ENCODE data around the gene EFEMP2.
"Not testable (repeated sequence)": the region's sequence is repeated elsewhere in the genome, so short reads cannot be mapped to it uniquely, and the experiment has no call there.

EFEMP2 gene

GRCh38 chr11:65854161-65854592 is 18.4 kb downstream of the EFEMP2 start:
- no peak for DNase-seq

DNA sequence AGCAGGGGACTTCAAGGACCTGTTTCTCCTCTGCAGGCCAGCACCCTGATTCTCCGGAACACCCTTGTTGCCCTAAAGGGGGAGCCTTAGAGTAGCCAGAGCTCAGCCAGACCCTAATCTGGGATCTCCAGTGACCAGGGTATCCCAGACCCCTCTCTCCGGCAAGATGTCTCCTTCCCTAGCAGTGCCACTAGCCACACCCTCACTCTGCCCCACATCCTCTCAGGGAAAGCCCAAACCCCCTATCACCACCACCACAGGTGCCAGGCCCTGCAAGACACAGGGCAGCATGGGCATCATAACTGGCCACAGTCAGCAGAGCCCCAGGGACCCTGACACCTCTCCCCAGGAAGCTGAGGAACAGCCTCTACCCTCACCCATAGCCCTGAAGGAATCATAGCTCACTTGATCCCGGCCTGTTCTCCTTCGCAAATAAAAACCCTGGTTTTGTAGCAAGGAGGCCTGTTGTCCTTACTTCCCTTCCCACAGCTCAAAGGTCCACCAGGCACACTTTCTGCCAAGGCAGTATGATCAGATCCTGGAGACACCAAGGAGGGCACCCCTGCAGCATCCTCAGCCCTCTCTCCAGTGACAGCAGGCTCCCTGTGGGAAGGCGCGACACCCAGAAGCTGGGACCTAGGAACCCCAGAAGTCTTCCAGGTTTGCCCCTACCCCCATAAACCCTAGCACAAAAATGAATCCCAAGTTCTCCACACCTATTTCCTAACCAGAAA is 19.2 kb downstream of the EFEMP2 start:
- DNase-seq = no peak

- no peak for DNase-seq
Observed at GRCh38 chr11:65852508-65853245, 19.9 kb downstream of the EFEMP2 start.

GRCh38 chr11:65851811-65852507 is 20.6 kb downstream of the EFEMP2 start:
- DNase-seq = no peak

- no peak for DNase-seq
Observed at GRCh38 chr11:65851083-65851579, 21.5 kb downstream of the EFEMP2 start.

DNA sequence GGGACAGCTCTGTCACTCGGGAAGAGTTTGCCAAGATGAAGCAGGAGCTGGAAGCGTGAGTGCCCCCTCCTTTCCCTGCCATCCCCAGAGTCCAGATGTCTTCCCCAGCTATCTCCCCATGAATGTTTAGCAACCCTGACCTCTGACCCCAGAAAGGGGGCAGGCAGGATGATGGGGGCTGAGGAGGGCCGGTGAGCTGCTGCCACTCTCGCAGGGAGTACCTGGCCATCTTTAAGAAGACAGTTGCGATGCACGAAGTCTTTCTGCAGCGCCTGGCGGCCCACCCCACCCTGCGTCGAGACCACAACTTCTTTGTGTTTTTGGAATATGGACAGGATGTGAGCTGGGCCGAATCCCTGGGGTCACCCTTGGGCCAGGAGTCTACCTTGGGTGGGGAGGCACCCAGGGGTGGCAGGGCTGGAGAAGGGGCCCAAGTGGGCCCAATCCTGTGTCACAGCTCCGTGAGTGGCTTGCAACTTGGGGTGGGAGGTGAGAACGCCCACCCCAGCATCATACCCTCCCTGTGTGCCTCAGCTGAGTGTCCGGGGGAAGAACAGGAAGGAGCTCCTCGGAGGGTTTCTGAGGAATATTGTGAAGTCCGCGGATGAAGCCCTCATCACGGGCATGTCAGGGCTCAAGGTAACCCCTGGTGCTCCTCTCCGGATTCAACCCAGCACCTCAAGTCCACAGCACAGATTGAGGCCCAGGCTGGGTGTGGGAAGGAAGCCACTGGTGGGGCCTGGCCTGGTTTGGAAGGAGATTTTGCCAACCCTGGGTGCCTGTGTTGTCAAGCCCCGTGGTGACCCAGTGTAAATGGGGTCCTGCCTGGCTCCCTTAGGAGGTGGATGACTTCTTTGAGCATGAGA is 22.1 kb downstream of the EFEMP2 start:
- DNase-seq = no peak

GRCh38 chr11:65849771-65850216 is 22.8 kb downstream of the EFEMP2 start:
- no peak for DNase-seq

DNA sequence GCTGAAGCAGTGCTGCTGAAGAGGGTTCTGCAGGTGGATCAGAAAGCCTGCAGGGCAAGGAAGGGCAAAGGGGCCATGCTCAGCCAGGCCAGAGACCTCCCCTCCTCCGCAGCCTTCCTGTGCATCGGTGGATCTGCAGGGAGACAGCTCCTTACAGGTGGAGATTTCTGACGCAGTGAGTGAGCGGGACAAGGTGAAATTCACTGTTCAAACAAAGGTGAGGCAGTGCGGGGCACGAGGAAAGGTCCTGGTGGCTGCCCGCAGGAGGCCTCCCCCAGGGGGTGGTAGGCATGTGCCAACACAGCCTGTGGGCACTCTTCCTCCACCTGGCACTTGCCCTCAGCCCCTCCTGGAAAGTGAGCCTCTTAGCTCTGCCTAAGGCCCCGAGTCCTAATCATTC is 23.2 kb downstream of the EFEMP2 start:
- no peak for DNase-seq

- DNase-seq = not testable (repeated sequence)
Observed at GRCh38 chr11:65848693-65849092, 23.9 kb downstream of the EFEMP2 start.

DNA sequence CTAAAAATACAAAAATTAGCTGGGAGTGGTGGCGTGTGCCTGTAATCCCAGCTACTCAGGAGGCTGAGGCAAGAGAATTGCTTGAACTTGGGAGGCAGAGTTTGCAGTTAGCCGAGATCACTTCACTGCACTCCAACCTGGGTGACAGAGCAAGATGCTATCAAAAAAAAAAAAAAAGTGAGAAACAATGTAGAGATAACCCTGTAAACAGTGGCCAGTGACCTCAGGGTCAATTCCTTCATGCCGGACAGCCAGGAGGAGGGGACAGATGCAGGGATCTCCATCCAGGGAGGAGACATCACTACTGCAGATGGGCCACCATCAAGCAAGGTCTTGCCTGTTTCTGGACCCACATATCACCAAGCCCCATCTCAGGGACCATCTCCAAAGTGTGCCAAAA is 24.9 kb downstream of the EFEMP2 start:
- no peak for DNase-seq

DNA sequence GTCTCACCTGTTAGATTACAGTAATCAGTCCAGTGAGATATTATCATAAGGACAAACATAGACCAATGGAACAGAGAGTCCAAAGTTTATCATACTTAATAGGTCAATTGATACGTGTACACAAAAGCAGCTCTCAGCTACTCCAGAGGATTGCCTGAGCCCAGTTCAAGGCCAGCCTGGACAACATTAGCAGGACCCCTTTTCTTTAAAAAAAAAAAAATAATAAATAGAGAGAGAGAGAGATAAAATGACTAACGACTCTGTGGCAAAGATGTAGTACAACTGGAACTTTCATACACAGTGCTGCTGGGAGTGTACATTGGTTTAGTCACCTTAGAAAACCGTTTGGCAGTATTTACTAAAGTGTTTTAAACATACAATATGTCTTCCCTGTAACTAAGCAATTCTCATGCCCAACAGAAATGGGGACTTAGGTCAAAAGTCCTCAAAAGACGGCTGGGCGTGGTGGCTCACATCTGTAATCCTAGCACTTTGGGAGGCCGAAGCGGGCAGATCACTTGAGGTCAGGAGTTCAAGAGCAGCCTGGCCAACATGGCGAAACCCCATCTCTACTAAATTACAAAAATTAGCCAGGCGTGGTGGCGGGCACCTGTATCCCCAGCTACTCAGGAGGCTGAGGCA is 28.2 kb downstream of the EFEMP2 start:
- no peak for DNase-seq

DNA sequence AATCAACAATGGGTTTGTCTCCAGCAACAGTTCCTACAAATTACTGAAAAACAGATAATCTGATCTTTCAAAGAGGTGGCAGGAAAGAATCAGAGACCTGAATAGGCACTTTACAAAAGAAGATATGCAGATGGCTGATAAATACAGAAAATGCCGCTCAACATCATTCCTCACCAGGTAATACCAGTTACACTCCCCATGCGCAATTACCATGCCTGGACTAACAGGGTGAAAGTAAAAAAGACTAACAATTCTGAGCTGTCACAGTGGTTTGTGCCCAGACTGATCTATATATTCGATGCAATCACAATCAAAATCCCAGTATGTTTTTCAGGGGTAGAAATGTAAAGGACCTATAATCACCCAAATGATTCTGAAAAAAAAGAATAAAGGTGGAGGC is 28.8 kb downstream of the EFEMP2 start:
- DNase-seq = no peak

GRCh38 chr11:65842144-65842543 is 30.5 kb downstream of the EFEMP2 start:
- DNase-seq = no peak

DNA sequence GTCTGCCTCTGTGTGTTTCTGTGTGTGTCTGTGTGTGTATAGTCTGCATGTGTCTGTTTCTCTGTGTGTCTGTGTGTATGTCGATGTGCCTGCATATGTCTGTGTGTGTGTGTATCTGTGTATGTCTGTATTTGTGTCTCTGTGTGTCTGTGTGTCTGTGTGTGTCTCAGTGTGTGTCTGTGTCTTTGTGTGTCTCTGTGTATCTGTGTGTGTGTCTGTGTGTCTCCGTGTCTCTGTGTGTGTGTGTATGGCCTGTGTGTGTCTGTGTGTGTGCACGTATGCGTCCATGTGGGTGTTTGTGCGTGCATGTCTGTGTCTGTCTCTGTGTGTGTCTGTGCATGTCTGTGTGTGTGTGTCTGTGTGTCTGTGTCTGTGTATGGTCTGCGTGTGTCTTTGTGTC is 38.4 kb downstream of the EFEMP2 start:
- DNase-seq = no peak

- peak; percentile 94 for DNase-seq
Observed at GRCh38 chr11:65833297-65834030, 39.1 kb downstream of the EFEMP2 start, which contains the start of gene SNX32. SNX32 (plus strand) TSS chr11:65833963; CDS start chr11:65834066, 103 bp downstream.

DNA sequence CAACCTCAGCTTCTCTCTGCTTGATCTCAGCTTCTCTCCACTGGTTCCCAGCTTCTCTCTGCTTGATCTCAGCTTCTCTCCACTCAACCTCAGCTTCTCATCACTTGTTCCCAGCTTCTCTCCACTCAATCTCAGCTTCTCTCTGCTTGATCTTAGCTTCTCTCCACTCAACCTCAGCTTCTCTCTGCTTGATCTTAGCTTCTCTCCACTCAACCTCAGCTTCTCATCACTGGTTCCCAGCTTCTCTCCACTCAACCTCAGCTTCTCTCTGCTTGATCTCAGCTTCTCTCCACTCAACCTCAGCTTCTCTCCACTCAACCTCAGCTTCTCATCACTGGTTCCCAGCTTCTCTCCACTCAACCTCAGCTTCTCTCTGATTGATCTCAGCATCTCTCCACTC is 40.4 kb downstream of the EFEMP2 start:
- DNase-seq = not testable (repeated sequence)

GRCh38 chr11:65829459-65829858 is 43.1 kb downstream of the EFEMP2 start:
- DNase-seq = no peak

- DNase-seq = no peak
Observed at GRCh38 chr11:65826984-65827735, 45.4 kb downstream of the EFEMP2 start.

GRCh38 chr11:65822776-65823528 is 49.6 kb downstream of the EFEMP2 start:
- DNase-seq = no peak

GRCh38 chr11:65821107-65821506 is 51.5 kb downstream of the EFEMP2 start:
- DNase-seq = no peak
